HepG2 (cell line): ENCODE data around the gene RBMS2. TPM values are rescaled to one million over a fixed set of nuclear protein-coding genes. Genes with fewer than 3 reads are reported as not detected.

Experiments used
- BORCS8-MEF2B ChIP-seq: sonication (generic); formaldehyde crosslinking; IDR thresholded peaks from 2 replicates; pipeline ENCODE4 v1.8.0; 2022; ENCODE audit warnings: mild to moderate bottlenecking, missing genetic modification reagents
- CREB1 ChIP-seq, 2 experiments: fragments of 450-650 bp in 1 of 2; IDR thresholded peaks; 2 replicates each; pipeline ENCODE4 v1.6.1; 2016 to 2017; ENCODE audit warnings: control low read depth in 1 of 2, mild to moderate bottlenecking in 1 of 2, missing compliant biosample characterization in 1 of 2, missing genetic modification characterization in 1 of 2
- ERF ChIP-seq: IDR thresholded peaks from 2 replicates; pipeline ENCODE4 v1.6.1; 2018; ENCODE audit warnings: missing biosample characterization, missing genetic modification reagents
- NFYC ChIP-seq: IDR thresholded peaks from 2 replicates; pipeline ENCODE4 v1.6.1; 2016; ENCODE audit warnings: missing genetic modification reagents, missing compliant biosample characterization
- SP5 ChIP-seq: IDR thresholded peaks from 2 replicates; pipeline ENCODE4 v1.6.1; 2016; ENCODE audit warnings: low read depth, borderline replicate concordance
- THYN1 ChIP-seq: sonication (generic); formaldehyde crosslinking; IDR thresholded peaks from 2 replicates; pipeline ENCODE4 v1.8.1; 2023; ENCODE audit warnings: low read depth, mild to moderate bottlenecking, moderate library complexity, missing genetic modification reagents, borderline replicate concordance
- ZKSCAN1 ChIP-seq: fragments of 150-350 bp; IDR thresholded peaks from 2 replicates; pipeline ENCODE4 v1.6.1; 2014; ENCODE audit warnings: low read length
- ZNF17 ChIP-seq: sonication (generic); formaldehyde crosslinking; IDR thresholded peaks from 2 replicates; pipeline ENCODE4 v1.5.0; 2020; ENCODE audit warnings: mild to moderate bottlenecking, missing genetic modification reagents
- ZNF577 ChIP-seq: sonication (generic); formaldehyde crosslinking; IDR thresholded peaks from 2 replicates; pipeline ENCODE4 v1.4.0; 2020; ENCODE audit warnings: mild to moderate bottlenecking, low read depth, missing genetic modification reagents, borderline replicate concordance
- ZNF746 ChIP-seq: sonication (generic); formaldehyde crosslinking; IDR thresholded peaks from 2 replicates; pipeline ENCODE4 v1.8.0; 2022; ENCODE audit warnings: mild to moderate bottlenecking, missing genetic modification reagents
- ZNF816 ChIP-seq: sonication (generic); formaldehyde crosslinking; IDR thresholded peaks from 2 replicates; pipeline ENCODE4 v1.8.0; 2022; ENCODE audit warnings: missing genetic modification reagents, mild to moderate bottlenecking, borderline replicate concordance
- ZNF83 ChIP-seq: sonication (generic); formaldehyde crosslinking; IDR thresholded peaks from 2 replicates; pipeline ENCODE4 v1.4.0; 2020; ENCODE audit warnings: missing genetic modification reagents, mild to moderate bottlenecking, borderline replicate concordance
- ZSCAN9 ChIP-seq: IDR thresholded peaks from 2 replicates; pipeline ENCODE4 v1.6.1; 2016; ENCODE audit warnings: borderline replicate concordance
- polyA plus RNA-seq, 8 experiments: library from polyadenylated mRNA; depleted of rRNA in 3 of 8; stranded (reverse) in 7 of 8; unstranded in 1 of 8; fragments of >200 nt; fragmentation: Illumina TruSeq in 4 of 8; extraction: Trizol in 4 of 8; gene quantifications; 2 replicates each; pipeline versions ENCODE4 v1.2.1 to v1.2.3, GENCODE V29; 2011 to 2016; ENCODE audit warnings: low read depth in 4 of 8, missing spikeins in 1 of 8, mixed read lengths in 1 of 8; ENCODE audit not compliant: insufficient read depth in 1 of 8
- total RNA-seq, 5 experiments: library from RNA; depleted of rRNA; stranded (reverse); fragments of >200 nt; fragmentation: Illumina TruSeq; extraction: Trizol; gene quantifications; 2 replicates each; pipeline ENCODE4 v1.2.3, GENCODE V29; 2016; ENCODE audit warnings: low read depth in 1 of 5
- TF ChIP-seq, protein P1 (sequence below): sonication (generic); formaldehyde crosslinking; IDR thresholded peaks from 2 replicates; pipeline ENCODE4 v1.5.1; 2020; ENCODE audit warnings: mild to moderate bottlenecking, missing genetic modification reagents
- TF ChIP-seq, protein P2 (sequence below): sonication (generic); formaldehyde crosslinking; conservative IDR thresholded peaks from 2 replicates; pipeline ENCODE4 v1.8.1; 2023; ENCODE audit warnings: missing genetic modification reagents
- TF ChIP-seq, protein P3 (sequence below): sonication (generic); formaldehyde crosslinking; IDR thresholded peaks from 2 replicates; pipeline ENCODE4 v1.5.0; 2020; ENCODE audit warnings: mild to moderate bottlenecking, missing genetic modification reagents, borderline replicate concordance
- TF ChIP-seq, protein P4 (sequence below), 2 experiments: sonication (generic) in 1 of 2; formaldehyde crosslinking in 1 of 2; IDR thresholded peaks; 2 replicates each; pipeline versions ENCODE4 v1.4.0 to v1.6.1; 2016 to 2020; ENCODE audit warnings: borderline replicate concordance in 1 of 2, low read depth in 1 of 2, mild to moderate bottlenecking in 1 of 2, missing genetic modification reagents in 1 of 2

The RBMS2 gene
- total and polyA plus RNA-seq, 2 of the 13 experiments (the other 11 are each of a cell fraction or from before 2014, with no cell fraction given), result 0.53 to 7.4 TPM

DNA sequence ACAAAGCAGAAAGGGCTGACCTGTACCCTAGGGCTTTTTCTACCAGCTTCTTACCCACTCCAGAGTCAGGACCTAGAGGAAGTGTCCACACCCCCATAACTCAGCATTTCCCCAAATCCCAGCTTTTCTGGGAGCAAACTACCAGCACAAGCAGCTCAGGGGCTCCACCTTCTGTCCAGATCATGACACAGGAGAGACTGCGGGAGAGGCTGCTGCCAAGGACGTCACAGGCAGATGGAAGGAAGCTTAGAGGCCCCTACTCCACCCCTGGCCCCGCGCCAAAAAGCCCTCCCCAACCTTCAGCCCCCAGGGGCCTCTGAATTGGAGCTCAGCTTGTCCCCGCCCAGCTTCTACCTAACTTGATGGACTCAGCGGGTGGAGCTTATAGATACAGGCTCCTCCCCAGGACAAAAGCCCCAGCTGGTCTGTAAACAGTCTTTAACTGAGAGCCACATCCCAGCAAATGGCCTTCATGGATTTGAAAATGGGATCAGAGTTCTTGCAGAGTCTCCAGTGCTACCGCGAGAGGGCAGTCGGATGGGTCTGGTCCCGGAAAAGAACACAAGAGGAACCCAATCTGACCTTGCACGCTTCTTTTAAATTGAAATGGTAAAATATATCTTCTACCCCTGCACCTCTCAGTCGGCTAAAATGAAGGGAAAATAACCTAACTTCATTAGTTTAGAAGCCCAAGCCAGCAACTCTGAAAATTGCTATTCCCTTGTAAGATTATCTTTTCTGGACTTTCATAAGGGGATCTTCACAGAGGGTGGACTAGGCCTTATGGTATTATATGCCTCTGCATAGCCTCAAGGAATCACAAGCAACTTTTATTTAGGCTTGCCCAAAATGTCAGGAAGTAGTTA is 115.3 kb downstream of the RBMS2 start (continued):
- TF ChIP-seq, protein P1, sequence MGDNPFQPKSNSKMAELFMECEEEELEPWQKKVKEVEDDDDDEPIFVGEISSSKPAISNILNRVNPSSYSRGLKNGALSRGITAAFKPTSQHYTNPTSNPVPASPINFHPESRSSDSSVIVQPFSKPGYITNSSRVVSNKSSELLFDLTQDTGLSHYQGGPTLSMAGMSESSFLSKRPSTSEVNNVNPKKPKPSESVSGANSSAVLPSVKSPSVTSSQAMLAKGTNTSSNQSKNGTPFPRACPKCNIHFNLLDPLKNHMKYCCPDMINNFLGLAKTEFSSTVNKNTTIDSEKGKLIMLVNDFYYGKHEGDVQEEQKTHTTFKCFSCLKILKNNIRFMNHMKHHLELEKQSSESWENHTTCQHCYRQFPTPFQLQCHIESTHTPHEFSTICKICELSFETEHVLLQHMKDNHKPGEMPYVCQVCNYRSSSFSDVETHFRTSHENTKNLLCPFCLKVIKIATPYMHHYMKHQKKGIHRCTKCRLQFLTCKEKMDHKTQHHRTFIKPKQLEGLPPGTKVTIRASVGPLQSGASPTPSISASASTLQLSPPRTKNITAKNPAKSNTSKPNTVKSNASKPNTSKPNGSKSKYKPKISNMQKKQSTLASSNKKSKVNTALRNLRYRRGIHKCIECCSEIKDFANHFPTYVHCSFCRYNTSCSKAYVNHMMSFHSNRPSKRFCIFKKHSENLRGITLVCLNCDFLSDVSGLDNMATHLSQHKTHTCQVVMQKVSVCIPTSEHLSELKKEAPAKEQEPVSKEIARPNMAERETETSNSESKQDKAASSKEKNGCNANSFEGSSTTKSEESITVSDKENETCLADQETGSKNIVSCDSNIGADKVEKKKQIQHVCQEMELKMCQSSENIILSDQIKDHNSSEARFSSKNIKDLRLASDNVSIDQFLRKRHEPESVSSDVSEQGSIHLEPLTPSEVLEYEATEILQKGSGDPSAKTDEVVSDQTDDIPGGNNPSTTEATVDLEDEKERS (CRISPR knock-in tag), result no peak
- TF ChIP-seq, protein P2, sequence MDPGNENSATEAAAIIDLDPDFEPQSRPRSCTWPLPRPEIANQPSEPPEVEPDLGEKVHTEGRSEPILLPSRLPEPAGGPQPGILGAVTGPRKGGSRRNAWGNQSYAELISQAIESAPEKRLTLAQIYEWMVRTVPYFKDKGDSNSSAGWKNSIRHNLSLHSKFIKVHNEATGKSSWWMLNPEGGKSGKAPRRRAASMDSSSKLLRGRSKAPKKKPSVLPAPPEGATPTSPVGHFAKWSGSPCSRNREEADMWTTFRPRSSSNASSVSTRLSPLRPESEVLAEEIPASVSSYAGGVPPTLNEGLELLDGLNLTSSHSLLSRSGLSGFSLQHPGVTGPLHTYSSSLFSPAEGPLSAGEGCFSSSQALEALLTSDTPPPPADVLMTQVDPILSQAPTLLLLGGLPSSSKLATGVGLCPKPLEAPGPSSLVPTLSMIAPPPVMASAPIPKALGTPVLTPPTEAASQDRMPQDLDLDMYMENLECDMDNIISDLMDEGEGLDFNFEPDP (CRISPR knock-in tag), result no peak
- TF ChIP-seq CREB1 (IDR thresholded peaks at IDR 0.05), result peak; percentile 76
- peak; percentile 91 for TF ChIP-seq CREB1 (CRISPR knock-in tag; IDR thresholded peaks at IDR 0.05)
- TF ChIP-seq ZKSCAN1, result no peak
- TF ChIP-seq ZSCAN9, result peak; percentile 32; the same call in 1 of the 2 replicates
- peak; percentile 89; the same call in 1 of the 2 replicates for TF ChIP-seq ZNF746 (CRISPR knock-in tag)
- TF ChIP-seq, protein P3, sequence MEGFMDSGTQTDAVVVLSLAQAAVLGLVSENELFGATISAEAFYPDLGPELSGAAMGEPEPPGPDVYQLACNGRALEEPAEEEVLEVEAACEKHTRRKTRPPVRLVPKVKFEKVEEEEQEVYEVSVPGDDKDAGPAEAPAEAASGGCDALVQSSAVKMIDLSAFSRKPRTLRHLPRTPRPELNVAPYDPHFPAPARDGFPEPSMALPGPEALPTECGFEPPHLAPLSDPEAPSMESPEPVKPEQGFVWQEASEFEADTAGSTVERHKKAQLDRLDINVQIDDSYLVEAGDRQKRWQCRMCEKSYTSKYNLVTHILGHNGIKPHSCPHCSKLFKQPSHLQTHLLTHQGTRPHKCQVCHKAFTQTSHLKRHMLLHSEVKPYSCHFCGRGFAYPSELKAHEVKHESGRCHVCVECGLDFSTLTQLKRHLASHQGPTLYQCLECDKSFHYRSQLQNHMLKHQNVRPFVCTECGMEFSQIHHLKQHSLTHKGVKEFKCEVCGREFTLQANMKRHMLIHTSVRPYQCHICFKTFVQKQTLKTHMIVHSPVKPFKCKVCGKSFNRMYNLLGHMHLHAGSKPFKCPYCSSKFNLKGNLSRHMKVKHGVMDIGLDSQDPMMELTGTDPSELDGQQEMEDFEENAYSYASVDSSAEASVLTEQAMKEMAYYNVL (CRISPR knock-in tag), result no peak
- no peak for TF ChIP-seq ZNF17 (CRISPR knock-in tag)
- no peak for TF ChIP-seq THYN1 (CRISPR knock-in tag)
- TF ChIP-seq SP5 (CRISPR knock-in tag), result peak; percentile 77
- TF ChIP-seq ZNF816, result no peak
- no peak for TF ChIP-seq ZNF577
- TF ChIP-seq BORCS8-MEF2B (CRISPR knock-in tag), result no peak
- TF ChIP-seq ZNF83 (CRISPR knock-in tag), result no peak
- TF ChIP-seq NFYC (CRISPR knock-in tag), result peak; percentile 50
- TF ChIP-seq ERF (CRISPR knock-in tag), result peak; percentile 79; the same call in 1 of the 2 replicates
- TF ChIP-seq, protein P4, sequence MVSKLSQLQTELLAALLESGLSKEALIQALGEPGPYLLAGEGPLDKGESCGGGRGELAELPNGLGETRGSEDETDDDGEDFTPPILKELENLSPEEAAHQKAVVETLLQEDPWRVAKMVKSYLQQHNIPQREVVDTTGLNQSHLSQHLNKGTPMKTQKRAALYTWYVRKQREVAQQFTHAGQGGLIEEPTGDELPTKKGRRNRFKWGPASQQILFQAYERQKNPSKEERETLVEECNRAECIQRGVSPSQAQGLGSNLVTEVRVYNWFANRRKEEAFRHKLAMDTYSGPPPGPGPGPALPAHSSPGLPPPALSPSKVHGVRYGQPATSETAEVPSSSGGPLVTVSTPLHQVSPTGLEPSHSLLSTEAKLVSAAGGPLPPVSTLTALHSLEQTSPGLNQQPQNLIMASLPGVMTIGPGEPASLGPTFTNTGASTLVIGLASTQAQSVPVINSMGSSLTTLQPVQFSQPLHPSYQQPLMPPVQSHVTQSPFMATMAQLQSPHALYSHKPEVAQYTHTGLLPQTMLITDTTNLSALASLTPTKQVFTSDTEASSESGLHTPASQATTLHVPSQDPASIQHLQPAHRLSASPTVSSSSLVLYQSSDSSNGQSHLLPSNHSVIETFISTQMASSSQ (IDR thresholded peaks at IDR 0.05; ENCODE audit: low read depth), result peak; percentile 46; the same call in 1 of the 2 replicates
- TF ChIP-seq, protein P4 (CRISPR knock-in tag; IDR thresholded peaks at IDR 0.05; ENCODE audit: borderline replicate concordance), result no peak; the same call in 1 of the 2 replicates
